CD4-positive, alpha-beta T cell (primary cell): Measurements from ENCODE around the gene UBA52. TPM values are rescaled to one million over a fixed set of nuclear protein-coding genes. Genes with fewer than 3 reads are reported as not detected.

Experiments
- ATAC-seq: fragments of 200-7000 bp; cut with Tn5 transposase; one replicate; pipeline ENCODE4 v1.10.0; 2022; ENCODE audit warnings: mild to moderate bottlenecking; ENCODE audit not compliant: poor library complexity
- CTCF ChIA-PET: fragments of 350-600 bp; sonication (Branson Sonifier 250); formaldehyde crosslinking; loops from one replicate; lab custom pipeline; 2021; ENCODE audit warnings: antibody characterized with exemption, inconsistent platforms; lab: Charles Lee
- POLR2A ChIA-PET: fragments of 350-600 bp; sonication (Branson Sonifier 250); formaldehyde crosslinking; loops from one replicate; lab custom pipeline; 2021; ENCODE audit warnings: antibody characterized with exemption, inconsistent platforms; lab: Charles Lee
- DNase-seq, 14 experiments: peaks; one replicate each; pipeline ENCODE4 v3.0.0-alpha.2; 2013 to 2020; ENCODE audit warnings: mixed read lengths in 2 of 14
- H3K27ac ChIP-seq, 2 donors: one replicate each; pipeline versions ENCODE4 v1.5.1 to v1.7.0; 2013; ENCODE audit warnings: low read length in 2 of 2, low read depth in 1 of 2, mild to moderate bottlenecking in 1 of 2
- H3K27me3 ChIP-seq, 2 experiments: 1 replicate in 1 of 2; 2 replicates in 1 of 2; pipeline versions ENCODE4 v1.6.1 to v1.7.0; 2013; ENCODE audit warnings: low read length in 2 of 2, control low read depth in 1 of 2, mild to moderate bottlenecking in 1 of 2, moderate library complexity in 1 of 2; ENCODE audit not compliant: insufficient read depth in 2 of 2, control insufficient read depth in 1 of 2
- H3K36me3 ChIP-seq: one replicate; pipeline ENCODE4 v1.6.1; 2013; ENCODE audit warnings: low read length, control low read depth; ENCODE audit not compliant: insufficient read depth
- H3K4me1 ChIP-seq: one replicate; pipeline ENCODE4 v1.6.1; 2013; ENCODE audit warnings: low read length, control low read depth; ENCODE audit not compliant: insufficient read depth
- H3K4me3 ChIP-seq: one replicate; pipeline ENCODE4 v1.5.1; 2013; ENCODE audit warnings: mild to moderate bottlenecking, low read length, moderate library complexity
- H3K9me3 ChIP-seq, 2 experiments: 1 replicate in 1 of 2; 2 replicates in 1 of 2; pipeline versions ENCODE4 v1.6.1 to v1.7.0; 2013; ENCODE audit warnings: low read length in 2 of 2, mild to moderate bottlenecking in 2 of 2, control low read depth in 1 of 2, moderate library complexity in 1 of 2; ENCODE audit not compliant: control insufficient read depth in 1 of 2, insufficient read depth in 1 of 2
- H3K27ac Mint-ChIP-seq: one replicate; pipeline ENCODE4 v1.8.0; 2020; ENCODE audit warnings: mixed read lengths
- H3K27me3 Mint-ChIP-seq: one replicate; pipeline ENCODE4 v1.8.0; 2021; ENCODE audit warnings: mixed read lengths
- H3K36me3 Mint-ChIP-seq: one replicate; pipeline ENCODE4 v1.8.0; 2021; ENCODE audit warnings: low read depth, mixed read lengths
- H3K4me1 Mint-ChIP-seq: one replicate; pipeline ENCODE4 v1.8.0; 2021; ENCODE audit warnings: low read depth, mixed read lengths
- H3K4me3 Mint-ChIP-seq: one replicate; pipeline ENCODE4 v1.8.0; 2020; ENCODE audit warnings: mild to moderate bottlenecking, mixed read lengths
- H3K9me3 Mint-ChIP-seq: one replicate; pipeline ENCODE4 v1.8.0; 2020; ENCODE audit warnings: mixed read lengths
- intact Hi-C, 2 experiments: fragments of 100-400 bp; cut with DNase I in 1 of 2; cut with micrococcal nuclease in 1 of 2; formaldehyde crosslinking; loops; one replicate each; pipeline versions ENCODE4 v1.15.1 to v1.9.0; 2023 to 2025; cut with DNase I, micrococcal nuclease
- total RNA-seq, 174 experiments: library from RNA in 2 of 174; stranded (reverse) in 2 of 174; gene quantifications; one replicate each; pipeline ENCODE4 v1.2.3 and lab custom pipeline; 2021 to 2026
- TF ChIP-seq, protein P1 (sequence below): fragments of 200-600 bp; IDR thresholded peaks from one replicate; pipeline ENCODE4 v1.8.0; 2022; ENCODE audit warnings: antibody characterized with exemption, mild to moderate bottlenecking

The UBA52 gene
- total RNA-seq, 2 experiments from 2014 or later = 2,255 to 2,378 TPM

- H3K36me3 Mint-ChIP-seq = peaks cover 31% of the 10 kb centered on the region
Observed at GRCh38 chr19:18531485-18531884, 40.2 kb upstream of the UBA52 start.

DNA sequence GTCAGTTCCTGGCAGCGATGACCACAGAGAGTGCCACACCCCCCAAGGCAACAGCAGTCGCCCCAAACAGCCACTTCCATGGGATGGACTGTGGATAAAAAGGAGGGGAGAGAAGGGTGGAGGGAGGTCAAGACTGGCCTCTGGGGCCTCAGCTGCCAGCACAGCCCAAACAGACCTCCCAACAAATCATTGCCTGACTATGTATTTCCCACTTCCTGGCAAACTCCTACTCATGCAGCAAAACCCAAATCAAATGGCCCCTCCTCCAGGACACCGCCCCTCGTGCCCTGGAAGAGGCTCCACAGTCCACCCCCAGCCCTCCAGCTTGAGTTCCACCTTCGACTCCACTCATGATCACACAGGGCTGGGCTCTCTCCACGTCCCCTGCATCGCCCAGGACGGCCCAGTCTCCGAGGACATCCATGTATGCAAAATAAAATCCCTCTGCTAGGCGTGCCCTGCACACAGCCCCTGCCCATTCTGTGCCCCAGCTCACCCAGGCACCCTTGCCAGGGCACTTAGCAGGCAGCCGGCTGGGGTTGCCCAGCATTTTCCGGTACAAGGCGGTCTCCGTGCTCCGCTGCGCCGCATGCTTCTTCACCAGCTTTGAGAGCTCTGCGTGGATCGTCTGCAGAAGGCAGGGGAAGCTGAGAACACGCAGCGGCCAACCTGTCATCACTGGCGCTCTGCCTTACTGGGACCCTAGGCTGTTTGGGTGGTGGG lies 39.3 kb upstream of the UBA52 start:
- Histone ChIP-seq H3K27me3 (no peaks in the 10 kb centered on the region), H3K4me3 (no peak overlapping the region), H3K4me1 (no peaks in the 10 kb centered on the region), H3K27ac (no peak overlapping the region), H3K36me3 (peaks cover 43% of the 10 kb centered on the region), H3K9me3 (no peaks in the 10 kb centered on the region)
- Mint-ChIP-seq H3K27ac (no peak overlapping the region), H3K27me3 (no peaks in the 10 kb centered on the region), H3K36me3 (peaks cover 36% of the 10 kb centered on the region), H3K9me3 (no peaks in the 10 kb centered on the region), H3K4me1 (no peaks in the 10 kb centered on the region), H3K4me3 (no peak overlapping the region)
- DNase-seq (no peak), ATAC-seq (no peak)
- ChIA-PET CTCF (interaction anchor here (0.9 kb wide), 1 partner anchor 81 kb away, joined by 3 read pairs; no protein-coding TSS in a partner anchor), POLR2A (interaction anchor here (1.0 to 1.5 kb wide), 2 partner anchors 10 to 39 kb away, joined by 3 to 4 read pairs; partner anchors contain the start of gene UBA52)
- TF ChIP-seq, protein P1, sequence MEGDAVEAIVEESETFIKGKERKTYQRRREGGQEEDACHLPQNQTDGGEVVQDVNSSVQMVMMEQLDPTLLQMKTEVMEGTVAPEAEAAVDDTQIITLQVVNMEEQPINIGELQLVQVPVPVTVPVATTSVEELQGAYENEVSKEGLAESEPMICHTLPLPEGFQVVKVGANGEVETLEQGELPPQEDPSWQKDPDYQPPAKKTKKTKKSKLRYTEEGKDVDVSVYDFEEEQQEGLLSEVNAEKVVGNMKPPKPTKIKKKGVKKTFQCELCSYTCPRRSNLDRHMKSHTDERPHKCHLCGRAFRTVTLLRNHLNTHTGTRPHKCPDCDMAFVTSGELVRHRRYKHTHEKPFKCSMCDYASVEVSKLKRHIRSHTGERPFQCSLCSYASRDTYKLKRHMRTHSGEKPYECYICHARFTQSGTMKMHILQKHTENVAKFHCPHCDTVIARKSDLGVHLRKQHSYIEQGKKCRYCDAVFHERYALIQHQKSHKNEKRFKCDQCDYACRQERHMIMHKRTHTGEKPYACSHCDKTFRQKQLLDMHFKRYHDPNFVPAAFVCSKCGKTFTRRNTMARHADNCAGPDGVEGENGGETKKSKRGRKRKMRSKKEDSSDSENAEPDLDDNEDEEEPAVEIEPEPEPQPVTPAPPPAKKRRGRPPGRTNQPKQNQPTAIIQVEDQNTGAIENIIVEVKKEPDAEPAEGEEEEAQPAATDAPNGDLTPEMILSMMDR = no peak
- intact Hi-C loops = no loop called here

More at GRCh38 chr19:18531485-18531884, 40.2 kb upstream of the UBA52 start:
- no peaks in the 10 kb centered on the region for H3K27me3 Mint-ChIP-seq
- CTCF ChIA-PET = no interaction called here
- no peak overlapping the region for H3K4me3 ChIP-seq
- H3K9me3 Mint-ChIP-seq = no peaks in the 10 kb centered on the region
- H3K27ac ChIP-seq = no peak overlapping the region
- ATAC-seq (no peak), DNase-seq (no peak)
- no peaks in the 10 kb centered on the region for H3K4me1 Mint-ChIP-seq
- no peaks in the 10 kb centered on the region for H3K9me3 ChIP-seq
- intact Hi-C loops = no loop called here
- TF ChIP-seq, protein P1 = no peak
- H3K36me3 ChIP-seq = peaks cover 35% of the 10 kb centered on the region
- no peaks in the 10 kb centered on the region for H3K27me3 ChIP-seq
- POLR2A ChIA-PET = interaction anchor here (1.0 kb wide), 1 partner anchor 9 kb away, joined by 3 read pairs; no protein-coding TSS in a partner anchor
- no peaks in the 10 kb centered on the region for H3K4me1 ChIP-seq
- no peak overlapping the region for H3K4me3 Mint-ChIP-seq
- no peak overlapping the region for H3K27ac Mint-ChIP-seq

GRCh38 chr19:18533058-18533457 lies 38.6 kb upstream of the UBA52 start:
- Histone ChIP-seq H3K36me3 (peaks cover 51% of the 10 kb centered on the region), H3K9me3 (no peaks in the 10 kb centered on the region), H3K4me3 (no peak overlapping the region), H3K27me3 (no peaks in the 10 kb centered on the region), H3K27ac (no peak overlapping the region), H3K4me1 (no peaks in the 10 kb centered on the region)
- ChIA-PET CTCF (interaction anchor here (0.9 kb wide), 1 partner anchor 82 kb away, joined by 3 read pairs; no protein-coding TSS in a partner anchor), POLR2A (interaction anchor here (1.5 kb wide), 1 partner anchor 38 kb away, joined by 4 read pairs; the partner anchor contains the start of gene UBA52)
- intact Hi-C loops = no loop called here
- Mint-ChIP-seq H3K27me3 (no peaks in the 10 kb centered on the region), H3K36me3 (peaks cover 41% of the 10 kb centered on the region), H3K27ac (no peak overlapping the region), H3K4me1 (no peaks in the 10 kb centered on the region), H3K9me3 (no peaks in the 10 kb centered on the region), H3K4me3 (no peak overlapping the region)
- ATAC-seq = no peak
- DNase-seq = peak in 1 of 14 experiments; percentile 25
- TF ChIP-seq, protein P1 = no peak
